GM19099 (cell line): ENCODE data around the gene MYO15B.

Source experiments
- POLR2A ChIP-seq: IDR thresholded peaks from 3 replicates; pipeline ENCODE4 v1.6.1; 2011; ENCODE audit warnings: low read depth; ENCODE audit not compliant: insufficient read length; ENCODE audit errors: extremely low read depth

Gene MYO15B

DNA sequence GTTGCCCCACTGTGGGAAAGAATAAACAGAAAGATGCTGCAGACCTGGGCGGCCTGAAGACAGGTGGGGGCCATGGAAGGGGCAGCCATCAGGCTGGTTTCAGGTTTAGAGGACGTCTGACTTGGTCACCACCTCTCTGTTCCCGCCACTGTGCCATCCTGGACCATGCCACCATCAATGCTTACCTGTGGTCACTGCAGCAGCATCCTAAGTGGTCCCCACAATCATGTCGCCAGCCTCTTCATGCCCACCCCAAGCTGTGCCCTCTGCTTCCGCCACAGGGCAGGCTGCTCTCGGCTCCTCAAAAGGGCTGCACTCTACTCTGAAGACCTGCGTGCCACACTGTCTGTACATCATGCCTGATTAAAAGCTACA is 56.0 kb downstream of the MYO15B start:
- no peak for TF ChIP-seq POLR2A

DNA sequence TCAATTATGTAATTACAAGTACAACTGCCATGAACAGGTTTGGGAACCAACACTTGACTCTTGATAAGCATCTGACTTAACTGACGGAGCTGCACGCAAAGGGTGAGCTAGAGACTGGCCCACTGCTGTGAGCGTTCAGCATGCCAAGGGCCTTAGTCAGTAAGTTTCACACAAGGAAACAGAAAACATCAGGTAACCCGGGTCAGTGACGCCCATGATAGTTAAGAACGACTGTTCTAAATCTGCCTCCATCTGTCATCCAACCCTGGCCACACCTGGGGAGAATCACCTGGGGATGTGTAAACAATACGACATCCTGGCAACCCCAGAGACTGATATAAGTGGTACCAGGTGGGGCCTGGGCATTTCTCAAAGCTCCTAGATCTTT is 57.9 kb downstream of the MYO15B start:
- TF ChIP-seq POLR2A = no peak

DNA sequence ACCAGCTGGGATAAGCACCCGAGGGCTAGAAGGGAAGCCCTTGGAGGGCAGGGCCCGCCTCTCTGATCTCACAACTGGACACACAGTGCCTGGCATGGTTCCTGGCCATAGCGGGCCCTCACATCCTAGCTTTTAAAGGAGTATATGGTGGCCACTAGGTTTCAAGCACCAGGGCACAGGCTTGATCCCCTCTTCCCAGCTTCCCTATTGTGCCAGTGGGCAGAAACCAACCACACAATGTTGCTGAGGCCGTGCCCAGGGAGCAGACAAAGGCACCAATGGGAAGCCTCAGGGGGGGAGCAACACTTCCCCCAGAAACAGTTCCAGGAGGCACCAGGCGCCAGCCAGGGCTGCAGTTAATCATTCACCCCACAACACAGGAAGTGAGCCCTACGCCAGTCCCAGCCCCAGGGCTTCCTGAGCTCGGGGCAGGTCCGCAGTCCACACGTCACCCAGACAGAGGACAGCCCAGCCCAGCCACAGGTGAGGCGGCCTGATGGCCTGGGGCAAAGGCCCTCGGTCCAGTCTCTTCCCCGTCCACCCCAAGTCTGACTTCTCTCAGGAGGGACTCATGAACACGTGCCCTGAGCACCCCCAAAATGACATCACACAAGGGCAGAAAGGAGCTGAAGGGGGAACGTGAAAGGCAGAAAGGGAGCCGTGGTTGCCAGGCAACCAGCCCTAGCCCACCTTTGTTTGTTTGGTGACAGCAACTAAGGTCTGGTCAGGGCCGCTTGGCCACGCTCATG is 58.5 kb downstream of the MYO15B start:
- peak; percentile 70 for TF ChIP-seq POLR2A

DNA sequence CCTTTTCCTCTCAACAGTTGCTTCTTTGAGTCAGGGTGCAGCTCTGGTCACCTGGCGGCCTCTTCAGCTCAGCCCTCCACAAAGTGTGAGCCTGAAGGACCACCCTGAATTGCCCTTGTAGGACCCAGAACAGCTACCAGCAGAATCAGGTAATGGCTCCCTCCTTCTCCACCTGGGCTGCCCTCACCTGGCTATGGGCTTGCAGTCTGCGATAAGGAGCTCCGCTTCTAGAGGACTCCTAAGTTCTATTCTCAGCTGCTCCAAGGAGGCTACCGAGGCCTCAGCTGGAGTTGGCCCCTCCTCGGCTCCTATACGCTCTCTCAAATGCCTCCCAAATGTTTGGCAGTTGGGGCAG is 59.0 kb downstream of the MYO15B start:
- no peak for TF ChIP-seq POLR2A

DNA sequence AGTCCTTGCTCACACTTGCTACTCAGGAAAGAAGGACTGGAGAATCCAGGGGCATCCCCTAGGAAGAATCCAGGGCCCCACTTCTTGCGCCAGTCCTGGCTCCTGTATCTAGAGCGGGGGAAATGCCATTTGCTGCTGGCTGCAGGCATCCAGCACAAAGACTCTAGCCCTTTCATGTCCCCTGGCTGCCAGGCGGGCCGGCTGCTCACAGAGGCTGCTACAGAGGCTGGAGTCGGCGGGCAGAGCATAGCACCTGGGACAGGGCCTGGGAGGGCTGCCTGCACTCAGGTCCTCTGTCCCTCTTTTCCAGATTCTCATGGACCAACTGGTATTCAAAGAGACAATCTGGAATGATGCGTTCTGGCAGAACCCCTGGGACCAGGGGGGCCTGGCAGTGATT is 59.5 kb downstream of the MYO15B start:
- TF ChIP-seq POLR2A = no peak

DNA sequence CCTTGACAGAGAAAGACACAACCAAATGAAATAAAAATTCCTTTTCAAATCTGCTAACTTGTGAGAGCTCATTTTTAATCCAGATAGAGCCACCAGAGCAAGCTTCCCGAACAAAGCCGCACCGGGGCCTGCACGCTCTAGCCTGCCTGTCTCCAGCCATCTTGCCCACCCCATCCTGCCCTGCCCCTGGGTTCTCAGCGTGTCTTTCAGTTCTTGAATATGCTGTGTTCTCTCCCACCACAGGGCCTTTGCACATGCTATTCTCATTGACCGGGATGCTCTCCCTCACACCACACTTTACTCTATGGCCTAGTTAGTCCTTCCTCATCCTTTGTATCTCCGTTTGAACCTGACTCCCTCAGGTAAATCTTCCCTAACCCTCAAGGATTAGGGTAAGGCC is 60.3 kb downstream of the MYO15B start:
- TF ChIP-seq POLR2A = no peak

DNA sequence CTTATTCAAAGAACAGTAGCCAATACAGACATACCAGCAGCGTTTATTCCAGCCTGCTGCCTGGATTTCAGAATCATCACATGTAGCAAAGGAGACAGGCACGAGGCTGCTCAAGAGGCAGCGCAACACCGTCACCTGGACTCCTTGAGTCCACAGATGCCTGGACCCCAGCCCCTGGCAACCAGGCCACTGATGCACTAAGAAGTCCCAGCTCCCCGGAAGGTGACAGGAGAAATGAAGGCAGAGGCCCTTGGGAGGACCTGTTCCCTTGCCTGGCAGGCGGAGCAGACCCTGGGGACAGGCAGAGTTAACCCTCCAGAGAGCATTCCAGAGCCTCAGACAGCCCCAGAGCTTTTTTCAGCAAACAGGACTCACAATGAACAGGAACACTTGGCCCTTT is 62.1 kb downstream of the MYO15B start:
- TF ChIP-seq POLR2A = no peak

DNA sequence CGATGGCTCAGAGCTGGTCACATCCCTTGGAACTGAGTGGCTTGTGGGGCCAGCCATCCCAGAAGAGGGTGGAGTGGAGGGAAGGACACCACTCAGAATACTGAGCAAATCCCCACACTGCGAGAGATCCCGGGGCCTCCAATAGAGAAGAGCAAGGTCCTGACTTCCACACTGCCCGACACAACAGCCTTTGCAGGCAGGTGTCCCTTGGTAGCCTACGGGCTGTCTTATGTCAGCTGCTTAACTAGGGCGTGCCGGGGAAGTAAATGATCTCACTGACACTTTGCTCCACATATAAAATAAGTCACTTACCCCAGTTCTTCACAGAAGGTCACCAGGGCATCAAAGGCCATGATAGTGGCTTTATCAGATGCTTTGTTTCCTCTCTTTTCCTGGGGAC is 63.3 kb downstream of the MYO15B start:
- no peak for TF ChIP-seq POLR2A

DNA sequence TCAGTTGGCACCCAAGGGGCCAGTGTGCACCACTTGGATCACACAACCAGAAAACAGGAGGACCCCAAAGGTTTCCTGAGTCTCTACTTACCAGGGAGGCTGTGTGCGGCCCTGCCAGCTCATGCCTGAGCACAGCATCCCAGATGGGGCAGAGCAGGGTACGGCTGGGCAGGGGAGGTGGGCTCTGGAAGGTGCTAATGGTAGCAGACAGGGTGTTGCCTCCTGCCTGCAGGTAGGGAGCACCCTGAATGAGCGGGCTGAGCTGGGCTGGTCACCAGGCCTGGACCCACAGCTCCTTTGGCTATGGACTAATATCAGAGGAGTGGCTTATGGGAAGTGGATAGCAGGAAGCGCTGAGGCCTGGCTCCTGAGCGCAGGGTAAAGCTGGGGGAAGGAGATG is 64.7 kb downstream of the MYO15B start:
- TF ChIP-seq POLR2A = no peak

DNA sequence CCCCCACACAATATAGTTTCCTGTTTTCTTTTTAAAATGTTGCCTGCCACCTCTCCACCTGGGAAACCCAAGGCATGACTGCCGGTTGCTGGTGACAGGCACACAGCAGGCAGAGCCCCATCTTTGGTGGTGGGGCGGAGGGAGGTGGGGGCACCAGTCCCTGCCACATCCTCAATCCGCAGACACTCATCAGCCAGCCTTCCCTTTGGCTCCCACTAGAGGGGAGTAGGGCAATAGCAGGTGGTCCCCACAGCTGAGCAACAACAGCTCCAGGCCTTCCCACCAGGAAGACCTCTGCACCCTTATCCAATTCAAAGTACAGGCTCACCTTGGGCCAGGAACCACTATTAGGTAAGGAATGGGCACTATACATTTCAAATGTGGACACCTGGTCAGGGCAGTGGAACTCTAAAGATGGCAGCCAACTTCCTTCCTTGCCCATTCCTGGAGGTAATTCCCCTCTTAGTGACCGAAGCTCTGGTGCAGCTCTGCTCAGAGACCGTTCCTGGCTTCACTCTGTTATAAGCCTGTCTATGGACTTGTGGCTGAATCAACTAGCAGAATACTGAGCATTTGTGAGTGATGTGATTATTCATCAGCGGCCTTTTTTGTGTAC is 65.4 kb downstream of the MYO15B start:
- no peak for TF ChIP-seq POLR2A

DNA sequence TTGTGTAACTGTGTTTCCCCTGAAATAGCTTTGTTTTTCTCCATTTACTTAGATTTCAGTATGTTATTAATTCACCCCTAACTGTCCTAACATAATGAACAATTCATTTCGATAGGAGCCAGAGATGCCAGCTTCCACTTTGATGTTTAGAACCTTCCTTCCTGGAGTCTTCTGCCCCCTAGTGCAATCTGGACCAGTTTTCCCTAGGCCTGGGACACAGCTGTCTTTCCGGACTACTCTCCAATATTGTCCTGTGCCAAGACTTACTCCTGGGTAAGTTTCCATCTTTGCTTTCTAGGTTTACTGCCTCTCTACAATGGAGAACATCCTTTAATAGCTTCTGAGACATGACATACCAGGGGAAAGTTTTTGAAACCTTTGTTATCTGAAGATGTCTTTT is 66.6 kb downstream of the MYO15B start:
- no peak for TF ChIP-seq POLR2A

DNA sequence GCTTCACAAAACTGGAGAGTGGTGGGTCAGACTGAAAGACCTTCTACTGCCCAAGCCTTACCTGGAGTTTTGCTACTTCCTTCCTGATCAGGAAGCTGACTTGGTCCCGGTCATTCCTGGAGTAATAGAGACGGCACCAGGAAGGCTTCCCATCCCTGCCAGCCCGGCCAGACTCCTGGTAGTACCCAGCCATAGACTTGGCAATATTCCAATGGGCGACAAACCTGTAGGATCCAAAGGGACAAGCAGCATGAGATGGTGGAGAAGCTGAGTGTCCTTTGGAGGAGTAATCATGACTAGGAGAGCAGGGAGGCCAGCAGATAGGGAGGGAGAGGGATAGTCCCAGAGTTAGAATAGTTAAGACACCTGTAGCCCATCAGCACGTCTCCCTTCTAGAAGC is 70.6 kb downstream of the MYO15B start:
- TF ChIP-seq POLR2A = no peak

DNA sequence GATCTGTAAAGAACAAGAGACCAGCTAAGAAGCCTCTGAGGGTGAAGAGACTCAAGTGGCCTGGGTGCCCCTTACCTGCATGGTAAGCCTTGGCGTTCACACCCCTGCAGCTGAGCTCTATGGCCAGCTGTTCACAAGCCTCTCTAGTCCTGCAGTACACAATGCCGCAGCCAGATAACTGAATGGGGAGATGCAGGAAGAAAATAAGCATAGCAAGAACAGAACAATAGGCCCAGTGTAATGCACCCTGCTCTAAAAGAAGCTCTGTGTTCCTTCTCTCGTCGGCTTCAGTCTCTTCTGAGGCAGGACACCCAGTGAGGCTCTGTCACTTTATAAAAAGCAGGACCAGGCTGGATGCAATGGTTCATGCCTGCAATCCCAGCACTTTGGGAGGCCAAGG is 73.9 kb downstream of the MYO15B start:
- TF ChIP-seq POLR2A = no peak

DNA sequence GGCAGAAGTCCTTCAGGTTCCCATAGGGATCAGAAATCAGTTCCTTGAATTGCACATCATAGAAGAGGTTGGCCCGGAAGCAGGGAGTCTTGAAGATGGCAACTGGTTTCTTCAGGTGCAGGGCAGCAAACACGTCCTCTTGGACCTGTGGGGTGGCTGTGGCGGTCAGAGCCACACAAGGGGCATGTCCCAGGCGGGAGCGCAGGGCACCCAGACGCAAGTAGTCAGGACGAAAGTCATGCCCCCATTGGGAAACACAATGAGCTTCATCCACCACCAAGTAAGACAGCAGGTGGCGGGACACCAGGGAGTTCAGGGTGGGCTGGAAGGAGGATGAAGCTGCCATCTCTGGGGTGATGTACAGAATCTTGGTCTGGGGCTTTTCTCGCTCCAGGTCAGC is 74.9 kb downstream of the MYO15B start:
- no peak for TF ChIP-seq POLR2A

DNA sequence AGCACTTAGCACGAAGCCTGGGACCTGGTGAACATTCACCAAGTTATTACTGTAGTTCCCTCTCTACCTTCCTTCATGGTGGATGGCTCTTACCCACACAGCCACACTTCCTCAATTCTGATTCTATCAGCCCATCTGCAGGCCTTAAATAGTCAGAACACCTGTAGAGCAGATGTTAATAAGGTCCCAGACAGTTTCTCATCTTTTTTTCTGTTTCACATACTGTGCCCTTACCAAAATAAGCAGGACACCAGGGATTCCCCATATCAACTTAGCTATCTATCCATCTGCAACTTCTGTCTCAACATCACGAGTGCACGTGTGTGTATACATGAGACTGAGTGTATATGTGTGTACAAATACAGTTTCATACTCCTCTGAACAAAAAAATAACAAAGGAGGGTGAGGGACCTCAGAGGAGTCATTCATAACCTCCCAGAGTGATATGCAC is 76.5 kb downstream of the MYO15B start:
- no peak for TF ChIP-seq POLR2A

DNA sequence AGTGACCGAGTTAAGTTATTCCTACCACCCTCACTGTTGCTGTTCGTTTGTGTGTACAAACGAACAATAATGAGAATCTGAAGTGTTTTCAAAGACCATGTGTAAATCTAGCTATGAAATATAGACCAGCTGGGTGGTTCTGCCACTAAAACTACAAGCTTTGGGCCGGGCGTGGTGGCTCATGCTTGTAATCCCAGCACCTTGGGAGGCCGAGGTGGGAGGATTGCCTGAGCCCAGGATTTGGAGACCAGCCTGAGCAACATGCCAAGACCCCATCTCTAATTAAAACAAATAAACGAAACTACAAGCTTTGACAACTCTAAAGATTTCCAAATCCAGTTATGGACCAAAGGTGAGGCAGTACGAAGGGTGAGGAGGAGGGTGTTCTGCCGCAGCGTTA is 78.4 kb downstream of the MYO15B start:
- TF ChIP-seq POLR2A = no peak

DNA sequence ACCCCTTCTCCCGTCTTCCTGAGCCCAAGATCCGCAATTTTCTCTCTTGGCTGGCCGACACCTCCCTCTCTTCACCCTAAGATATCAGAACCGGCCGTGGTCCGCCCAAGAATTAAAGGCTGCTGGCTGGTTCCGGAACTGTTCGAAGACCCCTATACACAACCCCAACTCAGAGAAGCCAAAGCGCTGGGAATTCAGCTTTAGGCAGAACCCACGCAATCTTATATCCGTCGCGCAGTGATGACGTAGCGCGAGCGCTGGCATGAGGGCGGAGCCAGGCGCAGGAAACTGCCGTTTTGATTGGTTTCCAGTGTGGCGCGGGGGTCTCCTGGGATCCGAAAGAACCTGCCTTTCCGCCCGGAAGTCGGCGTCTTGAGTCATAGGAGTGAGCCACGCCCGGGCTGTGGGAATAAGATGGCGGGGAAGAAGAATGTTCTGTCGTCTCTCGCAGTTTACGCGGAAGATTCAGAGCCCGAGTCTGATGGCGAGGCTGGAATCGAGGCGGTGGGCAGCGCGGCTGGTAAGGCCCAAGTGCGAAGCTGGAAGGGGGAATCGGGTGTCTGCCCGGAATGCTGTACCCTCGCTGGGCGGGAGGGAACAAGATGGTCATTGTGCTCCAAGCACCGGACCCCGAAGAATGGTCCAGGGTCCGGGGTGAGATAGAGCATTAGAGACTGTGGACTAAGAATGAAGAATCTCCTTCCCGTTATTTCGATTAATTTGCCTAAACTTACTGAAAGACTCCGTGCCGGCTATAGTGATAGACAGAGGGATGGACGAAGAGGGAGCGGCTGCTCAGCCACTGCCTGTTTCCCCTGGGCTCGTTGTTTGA is 79.6 kb downstream of the MYO15B start, which contains the start of the genes RECQL5 and SAP30BP:
TSS of gene RECQL5 (minus strand) at position 196 of the 832 bp plus-strand sequence. CDS start 597 bp downstream, outside the sequence.
TSS of gene SAP30BP (plus strand) at position 380 of the 832 bp plus-strand sequence. CDS start at position 415, 35 bp downstream.
- TF ChIP-seq POLR2A = peak; percentile 64

DNA sequence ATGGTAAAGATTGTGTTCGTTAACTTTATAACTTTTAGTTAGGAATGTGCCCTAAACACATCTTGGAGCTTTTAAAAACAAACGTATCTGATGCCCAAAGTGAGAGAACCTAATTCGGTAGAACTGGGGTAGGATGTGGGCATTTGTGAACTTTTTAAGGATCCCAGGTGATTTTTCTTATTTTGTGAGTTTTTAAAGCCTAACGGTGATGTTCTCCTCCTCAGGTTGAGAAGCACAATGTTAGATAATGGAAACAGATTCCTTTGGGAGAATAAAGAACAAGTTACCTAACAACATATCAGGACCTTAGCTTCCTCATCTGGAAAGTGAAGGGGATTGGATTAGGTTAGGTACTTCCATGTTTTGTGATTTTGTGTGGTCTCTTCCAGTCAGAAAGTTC is 80.2 kb downstream of the MYO15B start:
- TF ChIP-seq POLR2A = no peak
